HG03139 (cell line): ENCODE data around the gene KCNA4.
"Not testable (repeated sequence)": the region's sequence is repeated elsewhere in the genome, so short reads cannot be mapped to it uniquely, and the experiment has no call there.

Source experiments
- ATAC-seq: cut with Tn5 transposase; IDR thresholded peaks from one replicate; pipeline ENCODE4 v1.9.1; 2021; ENCODE audit not compliant: unreplicated experiment

KCNA4 gene

GRCh38 chr11:30000986-30001750 lies 15.7 kb downstream of the KCNA4 start:
- no peak for ATAC-seq

- ATAC-seq: no peak
Measured at GRCh38 chr11:29996016-29996415, 20.8 kb downstream of the KCNA4 start.

GRCh38 chr11:29989174-29989970 lies 27.5 kb downstream of the KCNA4 start:
- ATAC-seq: no peak

GRCh38 chr11:29985248-29985647 lies 31.6 kb downstream of the KCNA4 start:
- ATAC-seq: no peak

- no peak for ATAC-seq
Measured at GRCh38 chr11:29984544-29984943, 32.3 kb downstream of the KCNA4 start.

- no peak for ATAC-seq
Measured at GRCh38 chr11:29978549-29978948, 38.3 kb downstream of the KCNA4 start.

GRCh38 chr11:29975580-29975979 lies 41.2 kb downstream of the KCNA4 start:
- not testable (repeated sequence) for ATAC-seq

- no peak for ATAC-seq
Measured at GRCh38 chr11:29963796-29964195, 53.0 kb downstream of the KCNA4 start.

GRCh38 chr11:29963036-29963435 lies 53.8 kb downstream of the KCNA4 start:
- ATAC-seq: no peak

GRCh38 chr11:29962243-29962642 lies 54.6 kb downstream of the KCNA4 start:
- no peak for ATAC-seq
